ENCODE measurements around the gene TMPRSS13. TPM values are rescaled to one million over a fixed set of nuclear protein-coding genes. Genes with fewer than 3 reads are reported as not detected.

TMPRSS13 gene
- total and polyA plus RNA-seq, 2 donors from 2014 or later: 1.2 to 1.9 TPM

DNA sequence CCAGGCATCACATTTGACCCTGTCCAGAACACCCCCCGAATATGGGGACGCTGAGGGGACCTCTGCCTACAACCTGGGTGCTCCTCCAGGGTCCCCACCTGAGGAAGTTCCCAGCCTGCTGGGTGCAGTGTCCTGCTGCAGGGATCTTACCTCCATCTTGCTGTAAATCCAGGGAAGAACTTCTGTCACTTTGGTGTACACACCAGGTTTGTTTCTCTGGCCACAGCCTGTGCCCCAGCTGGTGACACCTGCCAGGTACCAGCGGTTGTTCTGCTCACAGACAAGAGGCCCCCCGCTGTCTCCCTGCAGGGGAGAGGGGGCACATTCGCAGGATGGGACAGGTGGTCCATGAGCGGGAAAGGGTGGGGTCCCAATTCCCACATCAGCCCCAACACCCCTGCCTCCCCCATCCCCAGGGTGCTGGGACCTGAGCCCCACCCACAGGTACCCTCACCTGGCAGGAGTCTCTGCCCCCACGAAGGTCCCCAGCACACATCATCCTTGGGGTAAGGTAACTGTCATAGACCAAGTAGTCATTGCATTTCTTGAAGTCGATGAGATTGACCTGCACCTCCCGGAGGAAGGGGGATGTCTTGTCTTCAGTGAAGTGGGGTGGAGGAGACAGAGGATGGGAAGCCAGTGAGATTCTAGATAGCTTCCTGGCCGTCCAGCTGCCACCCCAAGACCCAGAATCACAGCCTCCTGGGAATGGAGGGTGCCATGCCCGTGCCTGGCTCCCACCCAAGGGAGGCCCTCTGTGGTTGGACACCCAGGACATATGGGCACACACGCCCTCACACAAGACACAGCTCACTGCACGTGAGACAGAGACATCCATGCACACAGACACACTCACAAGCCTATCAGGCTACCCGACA lies 25.5 kb downstream of the TMPRSS13 start:
- intact Hi-C loops (cut with DNase I): no loop called here
- no peaks in the 10 kb centered on the region for H3K9me3 ChIP-seq (ENCODE audit: control insufficient read depth in 2 of 3, insufficient read depth in 1 of 3, low read length in 3 of 3)
- no peaks in the 10 kb centered on the region for H3K36me3 ChIP-seq (ENCODE audit: control insufficient read depth in 2 of 3, insufficient read depth in 3 of 3, low read length in 3 of 3)
- H3K4me3 ChIP-seq (ENCODE audit: low read length in 3 of 3): no peak overlapping the region
- H3K27me3 ChIP-seq (ENCODE audit: control insufficient read depth, insufficient read depth, low read length): no peaks in the 10 kb centered on the region
- DNase-seq (peak in 1 of 5 donors; percentile 23), FAIRE-seq (no peak)
- no peak overlapping the region for H3K9ac ChIP-seq (ENCODE audit: low read length in 3 of 3)
- TF ChIP-seq, protein P1, sequence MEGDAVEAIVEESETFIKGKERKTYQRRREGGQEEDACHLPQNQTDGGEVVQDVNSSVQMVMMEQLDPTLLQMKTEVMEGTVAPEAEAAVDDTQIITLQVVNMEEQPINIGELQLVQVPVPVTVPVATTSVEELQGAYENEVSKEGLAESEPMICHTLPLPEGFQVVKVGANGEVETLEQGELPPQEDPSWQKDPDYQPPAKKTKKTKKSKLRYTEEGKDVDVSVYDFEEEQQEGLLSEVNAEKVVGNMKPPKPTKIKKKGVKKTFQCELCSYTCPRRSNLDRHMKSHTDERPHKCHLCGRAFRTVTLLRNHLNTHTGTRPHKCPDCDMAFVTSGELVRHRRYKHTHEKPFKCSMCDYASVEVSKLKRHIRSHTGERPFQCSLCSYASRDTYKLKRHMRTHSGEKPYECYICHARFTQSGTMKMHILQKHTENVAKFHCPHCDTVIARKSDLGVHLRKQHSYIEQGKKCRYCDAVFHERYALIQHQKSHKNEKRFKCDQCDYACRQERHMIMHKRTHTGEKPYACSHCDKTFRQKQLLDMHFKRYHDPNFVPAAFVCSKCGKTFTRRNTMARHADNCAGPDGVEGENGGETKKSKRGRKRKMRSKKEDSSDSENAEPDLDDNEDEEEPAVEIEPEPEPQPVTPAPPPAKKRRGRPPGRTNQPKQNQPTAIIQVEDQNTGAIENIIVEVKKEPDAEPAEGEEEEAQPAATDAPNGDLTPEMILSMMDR (IDR thresholded peaks at IDR 0.05; ENCODE audit: borderline replicate concordance, extremely low read depth, insufficient read depth): no peak
- H3K4me1 ChIP-seq (ENCODE audit: control insufficient read depth in 2 of 3, insufficient read depth in 2 of 3, low read depth in 1 of 3, low read length in 3 of 3): peaks cover 0 to 5% (median 4%) of the 10 kb centered on the region in 3 donors
- no peak overlapping the region for H3K27ac ChIP-seq (ENCODE audit: low read depth in 2 of 2, low read length in 2 of 2)

DNA sequence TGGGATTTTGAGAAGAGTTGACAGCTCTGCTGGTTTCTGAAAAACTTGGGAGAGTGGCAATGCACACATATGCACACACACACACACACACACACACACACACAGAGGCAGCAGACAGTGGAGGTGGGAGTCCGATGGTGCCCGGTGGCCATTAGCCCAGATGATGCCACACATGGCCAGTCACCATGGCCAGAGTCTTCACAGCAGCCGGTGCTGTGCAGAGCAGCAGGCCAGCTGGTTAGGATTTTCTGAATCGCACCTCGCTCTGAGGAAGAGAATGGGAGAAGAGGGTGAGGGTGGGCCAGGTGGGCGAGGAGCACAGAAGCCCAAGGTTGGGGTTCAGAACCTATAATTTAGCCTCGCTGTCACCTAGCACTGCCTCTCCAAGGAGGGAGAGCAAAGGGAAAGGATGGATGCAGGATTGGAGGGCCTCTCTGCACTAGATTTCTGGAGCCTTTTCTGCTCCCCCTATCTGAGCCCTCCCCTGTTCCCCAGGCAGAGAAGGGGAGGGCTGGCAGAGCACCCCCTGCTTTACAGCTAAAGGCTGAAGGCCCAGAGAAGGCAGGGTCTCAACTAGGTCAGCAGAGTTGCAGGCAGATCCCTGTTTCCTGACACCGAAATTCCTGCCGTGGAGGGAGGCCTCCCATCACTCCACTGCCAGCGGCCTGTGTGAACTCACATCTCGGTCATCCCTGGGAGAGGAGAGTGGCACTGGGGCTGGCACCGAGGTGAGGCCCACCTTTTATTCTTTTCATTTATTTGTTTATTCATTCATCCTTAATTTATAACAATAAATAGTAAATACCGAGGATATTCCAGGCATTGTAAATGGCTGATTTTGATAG lies 27.0 kb downstream of the TMPRSS13 start:
- intact Hi-C loops (cut with DNase I): no loop called here
- Histone ChIP-seq H3K4me3 (ENCODE audit: low read length in 3 of 3) (no peak overlapping the region), H3K36me3 (ENCODE audit: control insufficient read depth in 2 of 3, insufficient read depth in 3 of 3, low read length in 3 of 3) (no peaks in the 10 kb centered on the region), H3K27ac (ENCODE audit: low read depth in 2 of 2, low read length in 2 of 2) (no peak overlapping the region), H3K9ac (ENCODE audit: low read length in 3 of 3) (no peak overlapping the region), H3K9me3 (ENCODE audit: control insufficient read depth in 2 of 3, insufficient read depth in 1 of 3, low read length in 3 of 3) (no peaks in the 10 kb centered on the region), H3K27me3 (ENCODE audit: control insufficient read depth, insufficient read depth, low read length) (no peaks in the 10 kb centered on the region), H3K4me1 (ENCODE audit: control insufficient read depth in 2 of 3, insufficient read depth in 2 of 3, low read depth in 1 of 3, low read length in 3 of 3) (peaks cover 0 to under 1% (median 0%) of the 10 kb centered on the region in 3 donors)
- TF ChIP-seq, protein P1 (IDR thresholded peaks at IDR 0.05; ENCODE audit: borderline replicate concordance, extremely low read depth, insufficient read depth): no peak
- DNase-seq: peak in 1 of 5 donors; percentile 13
- FAIRE-seq: no peak

GRCh38 chr11:117901601-117902000 lies 27.6 kb downstream of the TMPRSS13 start:
- DNase-seq (peak in 1 of 5 donors; percentile 8), FAIRE-seq (no peak)
- Histone ChIP-seq H3K27me3 (ENCODE audit: control insufficient read depth, insufficient read depth, low read length) (no peaks in the 10 kb centered on the region), H3K9ac (ENCODE audit: low read length in 3 of 3) (no peak overlapping the region), H3K4me1 (ENCODE audit: control insufficient read depth in 2 of 3, insufficient read depth in 2 of 3, low read depth in 1 of 3, low read length in 3 of 3) (no peaks in the 10 kb centered on the region), H3K27ac (ENCODE audit: low read depth in 2 of 2, low read length in 2 of 2) (no peak overlapping the region), H3K4me3 (ENCODE audit: low read length in 3 of 3) (no peak overlapping the region), H3K36me3 (ENCODE audit: control insufficient read depth in 2 of 3, insufficient read depth in 3 of 3, low read length in 3 of 3) (no peaks in the 10 kb centered on the region), H3K9me3 (ENCODE audit: control insufficient read depth in 2 of 3, insufficient read depth in 1 of 3, low read length in 3 of 3) (no peaks in the 10 kb centered on the region)
- TF ChIP-seq, protein P1 (IDR thresholded peaks at IDR 0.05; ENCODE audit: borderline replicate concordance, extremely low read depth, insufficient read depth): no peak
- intact Hi-C loops (cut with DNase I): no loop called here

Measured in kidney (tissue), 14 donors.